NCI-H526 treated with DMSO at 0.1 percent for 48 hours (cell line): Measurements from ENCODE around the gene MYOD1.

Experiments
- DNase-seq: peaks from one replicate; lab custom pipeline; 2025; lab: John Stamatoyannopoulos, UW

MYOD1 gene

GRCh38 chr11:17734986-17735817 is 15.8 kb downstream of the MYOD1 start:
- peak; percentile 25 for DNase-seq

DNA sequence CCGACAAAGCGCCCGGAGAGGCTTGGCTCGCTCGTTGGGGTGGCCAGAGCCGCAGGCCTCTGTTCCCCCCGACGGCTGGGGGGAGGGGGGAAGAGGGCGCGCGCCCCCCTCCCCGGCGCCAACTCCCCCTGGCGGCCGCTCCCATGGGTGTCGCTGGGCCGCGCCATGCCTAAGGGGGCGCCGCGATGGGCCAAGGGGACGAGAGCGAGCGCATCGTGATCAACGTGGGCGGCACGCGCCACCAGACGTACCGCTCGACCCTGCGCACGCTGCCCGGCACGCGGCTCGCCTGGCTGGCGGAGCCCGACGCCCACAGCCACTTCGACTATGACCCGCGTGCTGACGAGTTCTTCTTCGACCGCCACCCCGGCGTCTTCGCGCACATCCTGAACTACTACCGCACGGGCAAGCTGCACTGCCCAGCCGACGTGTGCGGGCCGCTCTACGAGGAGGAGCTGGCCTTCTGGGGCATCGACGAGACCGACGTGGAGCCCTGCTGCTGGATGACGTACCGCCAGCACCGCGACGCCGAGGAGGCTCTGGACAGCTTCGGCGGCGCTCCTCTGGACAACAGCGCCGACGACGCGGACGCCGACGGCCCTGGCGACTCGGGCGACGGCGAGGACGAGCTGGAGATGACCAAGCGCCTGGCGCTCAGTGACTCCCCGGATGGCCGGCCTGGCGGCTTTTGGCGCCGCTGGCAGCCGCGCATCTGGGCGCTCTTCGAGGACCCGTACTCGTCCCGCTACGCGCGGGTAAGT is 16.6 kb downstream of the MYOD1 start:
- no peak for DNase-seq

- no peak for DNase-seq
These were observed 17.2 kb downstream of the MYOD1 start for GRCh38 chr11:17736579-17736893.

DNA sequence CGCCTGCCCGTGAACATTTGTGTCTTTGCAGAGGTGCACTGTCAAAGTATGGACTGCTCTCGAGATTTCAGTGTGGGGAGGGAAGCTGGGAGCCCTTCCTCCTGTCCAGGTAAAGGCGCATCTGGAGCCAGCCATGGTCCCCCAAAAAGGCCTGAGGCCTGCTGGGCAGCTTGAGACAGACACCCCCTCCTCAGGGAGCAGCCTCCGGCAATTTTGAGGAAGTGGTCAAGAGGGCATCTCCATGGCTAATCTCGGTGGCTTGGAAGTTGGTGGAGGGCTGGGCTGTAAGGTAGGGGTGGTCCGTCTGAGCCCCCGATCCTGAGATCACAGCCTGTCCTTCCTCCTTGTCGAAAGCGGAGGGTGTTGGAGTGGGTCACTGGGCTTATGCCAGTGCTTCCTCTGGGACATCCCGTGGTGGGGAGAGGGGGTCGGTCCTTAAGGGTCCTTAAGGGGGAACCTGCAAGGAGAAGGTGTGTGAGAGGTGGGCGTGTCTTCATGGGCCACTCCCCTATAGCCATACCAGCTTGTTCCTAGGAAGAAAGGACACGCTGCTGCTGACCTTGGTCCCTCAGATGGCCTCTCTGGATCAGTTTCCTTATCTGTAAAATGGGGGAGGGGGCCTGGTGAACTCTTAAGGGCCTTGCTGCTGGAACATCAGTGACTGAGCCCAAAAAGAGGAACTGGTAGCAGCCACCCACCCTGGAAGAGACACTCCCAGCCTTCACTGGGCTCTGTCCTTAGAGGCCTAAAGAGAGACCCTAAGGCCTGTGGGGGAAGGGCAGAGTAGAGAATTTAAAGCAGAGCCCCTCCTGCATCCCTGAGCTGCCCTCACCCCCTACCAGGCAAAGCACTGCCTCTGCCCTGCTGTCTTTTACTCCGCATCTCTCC is 17.8 kb downstream of the MYOD1 start:
- no peak for DNase-seq

- no peak for DNase-seq
These were observed 19.0 kb downstream of the MYOD1 start for GRCh38 chr11:17738151-17738973.

DNA sequence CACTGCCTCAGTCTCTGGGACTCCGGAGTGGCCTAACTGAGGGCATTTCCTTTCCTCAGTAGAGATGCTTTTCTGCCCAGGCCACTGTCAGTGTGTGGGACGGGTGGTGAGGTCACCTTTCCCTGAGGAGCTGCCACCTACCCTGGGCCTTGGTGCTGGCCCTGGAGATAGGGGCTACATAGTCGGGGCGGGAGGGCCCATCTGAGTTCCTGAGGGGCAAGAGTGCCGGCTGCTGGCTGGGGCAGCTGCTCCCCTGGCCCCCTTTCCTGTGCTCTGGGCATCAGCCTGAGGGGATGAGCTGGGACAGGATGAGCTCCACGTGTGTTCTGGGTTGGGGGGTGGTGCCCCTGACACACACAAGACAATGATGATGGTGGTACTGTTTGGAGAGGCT is 20.6 kb downstream of the MYOD1 start:
- DNase-seq = no peak

DNA sequence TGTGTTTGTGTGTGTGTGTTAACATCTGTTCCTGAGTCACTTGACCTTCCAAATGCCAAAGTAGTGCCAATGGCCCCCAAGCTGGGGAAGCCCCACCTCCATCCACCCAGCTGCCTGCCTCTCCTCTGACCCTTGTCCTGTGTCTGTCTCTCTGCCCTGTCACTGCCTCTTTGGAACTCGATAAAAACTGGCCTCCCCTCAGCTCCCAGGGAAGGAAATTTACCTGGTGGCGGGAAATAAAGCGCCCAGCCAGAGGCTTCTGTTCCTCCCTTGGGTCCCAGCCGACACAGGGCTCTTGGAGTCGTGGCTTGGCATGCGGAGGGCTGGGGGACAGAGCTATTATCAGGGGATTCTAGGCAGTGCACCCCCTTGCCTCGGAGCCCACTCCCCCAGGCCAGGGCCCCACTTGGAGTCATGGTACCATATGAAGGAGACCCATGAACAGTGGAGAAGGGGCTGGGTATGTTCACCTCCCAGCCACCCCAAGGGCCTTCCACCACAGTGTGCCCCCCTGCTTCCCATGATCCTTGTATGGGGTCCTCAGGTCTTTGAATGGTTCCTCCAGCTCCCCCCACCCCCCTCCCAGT is 21.4 kb downstream of the MYOD1 start:
- DNase-seq = no peak

- no peak for DNase-seq
These were observed 22.1 kb downstream of the MYOD1 start for GRCh38 chr11:17741487-17741886.

GRCh38 chr11:17742019-17742418 is 22.6 kb downstream of the MYOD1 start:
- DNase-seq = no peak

GRCh38 chr11:17743026-17743807 is 23.8 kb downstream of the MYOD1 start:
- DNase-seq = no peak

DNA sequence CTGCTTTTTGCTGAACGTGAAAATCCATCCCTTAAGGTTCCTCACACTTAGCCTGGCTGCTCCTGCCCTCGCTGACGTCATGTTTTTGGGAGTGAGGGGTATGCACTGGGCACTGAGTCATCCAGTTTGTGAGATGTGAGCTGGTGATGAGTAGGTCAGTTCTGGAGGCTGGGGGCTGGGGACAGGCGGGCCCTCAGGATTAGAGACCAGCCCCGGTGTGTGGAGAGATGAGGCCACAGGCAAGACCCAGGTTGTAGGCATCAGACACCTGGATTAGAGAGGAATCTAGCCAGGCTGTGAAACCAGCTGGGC is 24.4 kb downstream of the MYOD1 start:
- no peak for DNase-seq

- no peak for DNase-seq
These were observed 25.0 kb downstream of the MYOD1 start for GRCh38 chr11:17744151-17744940.

- DNase-seq = no peak
These were observed 25.8 kb downstream of the MYOD1 start for GRCh38 chr11:17745023-17745772.

DNA sequence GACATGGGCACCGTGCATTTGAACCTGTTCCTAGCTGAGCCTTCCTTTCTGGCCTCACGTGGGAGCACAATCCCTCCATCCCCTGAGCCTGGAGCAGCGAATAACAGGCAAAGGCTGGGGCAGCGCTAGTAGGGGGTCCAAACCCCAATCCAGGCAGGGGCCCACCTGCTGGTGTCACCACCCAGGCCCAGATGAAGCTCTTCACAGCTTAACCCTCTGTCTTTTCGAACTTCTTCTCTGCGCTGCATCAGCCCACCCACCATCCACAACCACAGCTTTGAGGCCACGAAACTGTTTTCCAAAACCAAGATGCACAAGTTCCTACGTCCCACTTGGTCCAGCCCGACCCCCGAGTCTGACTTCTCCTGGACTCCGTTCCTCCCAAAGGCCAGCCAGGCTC is 26.7 kb downstream of the MYOD1 start:
- no peak for DNase-seq

- DNase-seq = no peak
These were observed 28.0 kb downstream of the MYOD1 start for GRCh38 chr11:17747131-17747955.

- DNase-seq = no peak
These were observed 28.7 kb downstream of the MYOD1 start for GRCh38 chr11:17748044-17748443.

GRCh38 chr11:17748761-17749721 is 29.7 kb downstream of the MYOD1 start:
- DNase-seq = no peak
